Prostate gland (tissue), 2 donors: ENCODE data around the gene PSAPL1. TPM values are rescaled to one million over a fixed set of nuclear protein-coding genes. Genes with fewer than 3 reads are reported as not detected.

ENCODE experiments used
- DNase-seq: peaks from one replicate; pipeline ENCODE4 v3.0.0-alpha.2; 2019; ENCODE audit warnings: low spot score
- H3K27ac ChIP-seq, 2 donors: fragments of 200-600 bp; sonication (generic); 2 replicates each; pipeline ENCODE4 v1.5.1; 2017 to 2019
- H3K27me3 ChIP-seq: fragments of 200-600 bp; sonication (generic); replicated peaks from 2 replicates; pipeline ENCODE4 v1.5.1; 2019; ENCODE audit not compliant: insufficient read depth
- H3K36me3 ChIP-seq, 2 donors: fragments of 200-600 bp; sonication (generic); 1 replicate in 1 of 2; 2 replicates in 1 of 2; pipeline versions ENCODE4 v1.5.1 to v1.8.1; 2017 to 2019
- H3K4me1 ChIP-seq: fragments of 200-600 bp; sonication (generic); replicated peaks from 2 replicates; pipeline ENCODE4 v1.5.1; 2019
- H3K4me3 ChIP-seq, 2 donors: fragments of 200-600 bp; sonication (generic); 2 replicates each; pipeline ENCODE4 v1.5.1; 2017 to 2019
- H3K9me3 ChIP-seq: fragments of 200-600 bp; sonication (generic); 2 replicates; pipeline ENCODE4 v1.5.1; 2017
- CTCF ChIP-seq, 4 experiments: fragments of 200-600 bp in 2 of 4; fragments of 450-650 bp in 2 of 4; sonication (generic) in 2 of 4; IDR thresholded peaks; 1 replicate in 3 of 4; 2 replicates in 1 of 4; pipeline ENCODE4 v1.5.1; 2016 to 2019; ENCODE audit warnings: antibody characterized with exemption in 4 of 4, mild to moderate bottlenecking in 2 of 4, moderate library complexity in 2 of 4
- POLR2A ChIP-seq: fragments of 450-650 bp; IDR thresholded peaks from one replicate; pipeline ENCODE4 v1.6.1; 2016; ENCODE audit warnings: antibody characterized with exemption, mild to moderate bottlenecking
- POLR2AphosphoS5 ChIP-seq: sonication (generic); formaldehyde crosslinking; IDR thresholded peaks from one replicate; pipeline ENCODE4 v1.6.1; 2017; ENCODE audit warnings: antibody characterized with exemption
- WGBS: methylation state at CpG from one replicate; pipeline ENCODE4 v1.1.5; 2018; 5-methylcytosine and 5-hydroxymethylcytosine counted together
- intact Hi-C: fragments of 100-400 bp; cut with DNase I; formaldehyde crosslinking; loops from one replicate; pipeline ENCODE4 v1.14.2; 2022
- total RNA-seq, 2 donors: library from RNA; depleted of rRNA; stranded (reverse); fragments of >200 nt; gene quantifications; one replicate each; pipeline ENCODE4 v1.1.0, GENCODE V29; 2016

The PSAPL1 gene
- total RNA-seq, 2 donors from 2014 or later: 0.05 to 12.9 TPM

- no peak overlapping the region for H3K27ac ChIP-seq
- H3K4me1 ChIP-seq: no peaks in the 10 kb centered on the region
- H3K4me3 ChIP-seq: no peak overlapping the region
- H3K27me3 ChIP-seq: no peaks in the 10 kb centered on the region
- no peak for DNase-seq
- intact Hi-C loops: no loop called here
- TF ChIP-seq POLR2A: no peak
- no peak for TF ChIP-seq CTCF (IDR thresholded peaks at IDR 0.05)
- no peak for TF ChIP-seq POLR2AphosphoS5
- no peaks in the 10 kb centered on the region for H3K36me3 ChIP-seq
- 81% methylated on average over 8 of the region's 8 CpGs for WGBS
- no peaks in the 10 kb centered on the region for H3K9me3 ChIP-seq
Observed at GRCh38 chr4:7395645-7396044, 39.1 kb downstream of the PSAPL1 start.

DNA sequence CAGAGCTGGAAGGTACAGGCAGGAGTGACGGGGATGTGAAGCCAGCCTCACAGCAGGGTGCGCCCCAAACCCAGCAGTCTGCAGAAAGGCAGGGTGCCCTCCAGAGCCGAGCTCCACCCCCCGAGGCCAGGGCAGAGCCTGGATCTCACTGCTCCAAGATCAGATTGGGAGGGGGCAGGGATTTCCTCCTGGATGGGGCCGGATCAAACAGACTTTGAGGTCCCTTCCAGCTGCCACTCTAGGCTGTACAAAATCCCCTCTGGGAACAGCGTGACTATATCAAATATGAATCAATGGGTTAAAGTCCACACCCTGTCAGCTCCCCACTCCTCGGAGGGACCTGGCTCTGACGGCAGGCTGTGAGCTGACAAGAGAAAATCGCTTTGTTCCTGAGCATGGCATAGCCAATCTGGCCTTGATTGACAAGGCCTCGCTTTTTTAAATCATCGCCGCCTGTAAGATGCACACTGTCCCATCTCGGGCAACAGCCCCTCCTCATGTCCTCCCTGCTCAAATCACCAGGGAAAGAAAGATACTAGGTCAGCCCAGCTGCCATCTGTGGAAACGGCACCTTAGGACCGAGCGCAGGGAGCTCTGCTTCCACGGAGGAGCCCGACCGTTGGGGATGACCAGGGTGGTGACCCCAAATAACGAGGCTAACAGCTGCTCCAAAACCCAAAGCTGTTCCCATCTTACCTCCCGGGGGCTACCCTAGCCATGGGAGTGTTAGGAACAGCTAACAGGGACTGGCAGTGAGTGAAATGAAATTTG lies 39.9 kb downstream of the PSAPL1 start:
- Histone ChIP-seq H3K36me3 (no peaks in the 10 kb centered on the region), H3K4me1 (no peaks in the 10 kb centered on the region), H3K9me3 (no peaks in the 10 kb centered on the region), H3K27me3 (no peaks in the 10 kb centered on the region), H3K27ac (no peak overlapping the region), H3K4me3 (no peak overlapping the region)
- no peak for TF ChIP-seq POLR2AphosphoS5
- TF ChIP-seq CTCF (IDR thresholded peaks at IDR 0.05): no peak
- TF ChIP-seq POLR2A: no peak
- intact Hi-C loops: no loop called here
- no peak for DNase-seq
- 80% methylated on average over 21 of the region's 21 CpGs for WGBS

DNA sequence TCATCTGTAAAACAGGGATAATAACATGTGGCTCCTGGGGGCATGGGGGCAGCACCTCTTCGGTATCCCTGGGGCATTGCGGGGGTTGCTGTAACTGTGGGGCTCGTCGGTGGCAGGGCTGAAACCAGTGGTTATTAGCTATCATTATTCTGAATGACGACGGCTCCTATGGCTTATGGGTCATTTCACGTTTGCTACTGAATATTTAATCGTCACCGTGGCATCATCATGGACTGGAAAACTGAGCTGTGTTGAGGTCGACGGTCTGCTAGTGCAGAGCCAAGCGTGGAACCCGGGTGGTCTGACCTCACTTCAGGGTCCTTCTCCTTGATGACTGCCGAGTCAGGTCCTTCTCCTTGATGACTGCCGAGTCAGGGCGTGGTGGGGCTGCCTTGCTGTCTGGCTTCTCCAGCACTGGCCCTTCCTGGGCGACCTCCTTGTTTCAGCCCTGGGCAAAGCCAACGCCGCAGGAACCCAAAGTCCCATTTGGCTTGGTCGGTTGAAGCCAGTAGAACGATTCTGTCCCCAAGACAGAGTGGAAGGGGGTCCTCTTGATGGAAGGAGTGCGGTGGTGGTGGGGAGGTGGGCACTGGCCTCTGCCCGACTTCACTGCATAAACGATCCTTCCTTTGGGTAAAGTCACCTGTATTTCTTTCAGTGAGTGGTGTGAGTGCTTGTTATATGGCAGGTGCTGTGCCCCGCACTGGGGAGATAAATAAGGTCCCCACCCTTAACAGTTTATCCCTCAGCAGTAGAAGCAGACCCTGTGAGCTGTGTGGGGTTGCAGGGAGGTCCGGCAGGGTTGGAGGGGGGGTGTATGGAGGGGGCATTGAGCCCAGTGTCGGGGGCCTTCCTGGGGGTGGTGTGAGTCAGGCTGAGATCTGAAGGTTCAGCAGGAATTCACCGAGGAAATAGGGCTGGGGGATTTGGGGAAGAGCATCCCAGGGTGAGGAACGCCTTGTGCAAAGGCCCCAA lies 40.8 kb downstream of the PSAPL1 start:
- no peak overlapping the region for H3K4me3 ChIP-seq
- H3K36me3 ChIP-seq: no peaks in the 10 kb centered on the region
- no peak overlapping the region for H3K27ac ChIP-seq
- intact Hi-C loops: no loop called here
- TF ChIP-seq POLR2A (no peak), POLR2AphosphoS5 (no peak), CTCF (IDR thresholded peaks at IDR 0.05) (no peak)
- no peak for DNase-seq
- no peaks in the 10 kb centered on the region for H3K4me1 ChIP-seq
- no peaks in the 10 kb centered on the region for H3K9me3 ChIP-seq
- no peaks in the 10 kb centered on the region for H3K27me3 ChIP-seq
- WGBS: 85% methylated on average over 29 of the region's 29 CpGs

- no peak overlapping the region for H3K4me3 ChIP-seq
- H3K9me3 ChIP-seq: no peaks in the 10 kb centered on the region
- H3K27ac ChIP-seq: no peak overlapping the region
- no peaks in the 10 kb centered on the region for H3K4me1 ChIP-seq
- intact Hi-C loops: no loop called here
- WGBS: 79% methylated on average over 32 of the region's 32 CpGs
- H3K36me3 ChIP-seq: no peaks in the 10 kb centered on the region
- no peak for DNase-seq
- H3K27me3 ChIP-seq: no peaks in the 10 kb centered on the region
- TF ChIP-seq POLR2A (no peak), POLR2AphosphoS5 (no peak), CTCF (IDR thresholded peaks at IDR 0.05) (peak in 1 of 4 experiments; percentile 8)
Observed at GRCh38 chr4:7392438-7393421, 42.0 kb downstream of the PSAPL1 start.
